Measurements from ENCODE around the gene TMEM63C. TPM values are rescaled to one million over a fixed set of nuclear protein-coding genes. Genes with fewer than 3 reads are reported as not detected.

TMEM63C gene
- total RNA-seq, 1 experiment from 2014 or later = 9.3 TPM

- intact Hi-C loops (cut with micrococcal nuclease) = no loop called here
- no peaks in the 10 kb centered on the region for H3K27me3 Mint-ChIP-seq (ENCODE audit: insufficient read depth, unreplicated experiment)
- ChIA-PET POLR2A (interaction anchor here (0.7 kb wide), 1 partner anchor 51 kb away, joined by 4 read pairs; no protein-coding TSS in a partner anchor), CTCF (interaction anchor here (0.6 to 7.8 kb wide), 8 partner anchors 17 to 395 kb away, joined by 3 to 153 read pairs (median 26); no protein-coding TSS in a partner anchor)
- H3K27ac Mint-ChIP-seq (ENCODE audit: low read depth, unreplicated experiment) = no peak overlapping the region
- H3K4me1 Mint-ChIP-seq (ENCODE audit: insufficient read depth, unreplicated experiment) = peaks cover 18% of the 10 kb centered on the region
- no peak for DNase-seq (ENCODE audit: unreplicated experiment)
- no peaks in the 10 kb centered on the region for H3K36me3 Mint-ChIP-seq (ENCODE audit: insufficient read depth, unreplicated experiment)
- BruUV-seq (replicated peaks) = no TSS peak
- H3K9me3 Mint-ChIP-seq (ENCODE audit: unreplicated experiment) = no peaks in the 10 kb centered on the region
- H3K4me3 Mint-ChIP-seq (ENCODE audit: unreplicated experiment) = no peak overlapping the region
- TF ChIP-seq CTCF (IDR thresholded peaks at IDR 0.05; ENCODE audit: unreplicated experiment) = no peak
Observed at GRCh38 chr14:77155083-77155482, 26.5 kb upstream of the TMEM63C start.

GRCh38 chr14:77157740-77158139, 23.9 kb upstream of the TMEM63C start:
- H3K4me1 Mint-ChIP-seq (ENCODE audit: insufficient read depth, unreplicated experiment) = peaks cover 18% of the 10 kb centered on the region
- no peak overlapping the region for H3K27ac Mint-ChIP-seq (ENCODE audit: low read depth, unreplicated experiment)
- BruUV-seq (replicated peaks) = no TSS peak
- no peak for TF ChIP-seq CTCF (IDR thresholded peaks at IDR 0.05; ENCODE audit: unreplicated experiment)
- H3K27me3 Mint-ChIP-seq (ENCODE audit: insufficient read depth, unreplicated experiment) = no peaks in the 10 kb centered on the region
- DNase-seq (ENCODE audit: unreplicated experiment) = no peak
- ChIA-PET CTCF (interaction anchor here (0.7 to 3.1 kb wide), 4 partner anchors 20 to 158 kb away, joined by 3 to 12 read pairs (median 4); no protein-coding TSS in a partner anchor), POLR2A (interaction anchor here (0.7 kb wide), 1 partner anchor 56 kb away, joined by 3 read pairs; no protein-coding TSS in a partner anchor)
- no peaks in the 10 kb centered on the region for H3K9me3 Mint-ChIP-seq (ENCODE audit: unreplicated experiment)
- H3K4me3 Mint-ChIP-seq (ENCODE audit: unreplicated experiment) = no peak overlapping the region
- H3K36me3 Mint-ChIP-seq (ENCODE audit: insufficient read depth, unreplicated experiment) = peaks cover 7% of the 10 kb centered on the region
- intact Hi-C loops (cut with micrococcal nuclease) = no loop called here

GRCh38 chr14:77158175-77158881, 23.3 kb upstream of the TMEM63C start:
- DNase-seq (ENCODE audit: unreplicated experiment) = peak; percentile 48

More at GRCh38 chr14:77158175-77158881, 23.3 kb upstream of the TMEM63C start:
- ChIA-PET POLR2A (no interaction called here), CTCF (interaction anchor here (0.9 to 3.1 kb wide), 3 partner anchors 20 to 285 kb away, joined by 3 to 12 read pairs (median 3); no protein-coding TSS in a partner anchor)
- no peaks in the 10 kb centered on the region for H3K9me3 Mint-ChIP-seq (ENCODE audit: unreplicated experiment)
- H3K4me3 Mint-ChIP-seq (ENCODE audit: unreplicated experiment) = no peak overlapping the region
- H3K36me3 Mint-ChIP-seq (ENCODE audit: insufficient read depth, unreplicated experiment) = peaks cover 7% of the 10 kb centered on the region
- intact Hi-C loops (cut with micrococcal nuclease) = no loop called here
- H3K27ac Mint-ChIP-seq (ENCODE audit: low read depth, unreplicated experiment) = peak overlapping the region; percentile 37
- H3K27me3 Mint-ChIP-seq (ENCODE audit: insufficient read depth, unreplicated experiment) = no peaks in the 10 kb centered on the region
- no peak for TF ChIP-seq CTCF (IDR thresholded peaks at IDR 0.05; ENCODE audit: unreplicated experiment)
- H3K4me1 Mint-ChIP-seq (ENCODE audit: insufficient read depth, unreplicated experiment) = peaks cover 13% of the 10 kb centered on the region
- BruUV-seq (replicated peaks) = no TSS peak
